PFSK-1 (cell line): ENCODE results near the gene EHD2.

Source experiments
- POLR2AphosphoS5 ChIP-seq: IDR thresholded peaks from 2 replicates; pipeline ENCODE4 v1.6.1; 2012; ENCODE audit warnings: low read depth, mild to moderate bottlenecking, control low read depth, low read length, moderate library complexity
- SIN3A ChIP-seq: IDR thresholded peaks from 2 replicates; pipeline ENCODE4 v1.6.1; 2012; ENCODE audit warnings: mild to moderate bottlenecking, low read length, moderate library complexity, borderline replicate concordance; ENCODE audit not compliant: insufficient read depth
- TF ChIP-seq, protein P1 (sequence below), 2 experiments: IDR thresholded peaks; 2 replicates each; pipeline versions ENCODE4 v1.6.1 to v1.8.0; 2011 to 2012; ENCODE audit warnings: low read depth in 2 of 2, low read length in 2 of 2, control low read depth in 1 of 2, inconsistent platforms in 1 of 2, mild to moderate bottlenecking in 1 of 2, moderate library complexity in 1 of 2; ENCODE audit not compliant: insufficient read depth in 1 of 2

DNA sequence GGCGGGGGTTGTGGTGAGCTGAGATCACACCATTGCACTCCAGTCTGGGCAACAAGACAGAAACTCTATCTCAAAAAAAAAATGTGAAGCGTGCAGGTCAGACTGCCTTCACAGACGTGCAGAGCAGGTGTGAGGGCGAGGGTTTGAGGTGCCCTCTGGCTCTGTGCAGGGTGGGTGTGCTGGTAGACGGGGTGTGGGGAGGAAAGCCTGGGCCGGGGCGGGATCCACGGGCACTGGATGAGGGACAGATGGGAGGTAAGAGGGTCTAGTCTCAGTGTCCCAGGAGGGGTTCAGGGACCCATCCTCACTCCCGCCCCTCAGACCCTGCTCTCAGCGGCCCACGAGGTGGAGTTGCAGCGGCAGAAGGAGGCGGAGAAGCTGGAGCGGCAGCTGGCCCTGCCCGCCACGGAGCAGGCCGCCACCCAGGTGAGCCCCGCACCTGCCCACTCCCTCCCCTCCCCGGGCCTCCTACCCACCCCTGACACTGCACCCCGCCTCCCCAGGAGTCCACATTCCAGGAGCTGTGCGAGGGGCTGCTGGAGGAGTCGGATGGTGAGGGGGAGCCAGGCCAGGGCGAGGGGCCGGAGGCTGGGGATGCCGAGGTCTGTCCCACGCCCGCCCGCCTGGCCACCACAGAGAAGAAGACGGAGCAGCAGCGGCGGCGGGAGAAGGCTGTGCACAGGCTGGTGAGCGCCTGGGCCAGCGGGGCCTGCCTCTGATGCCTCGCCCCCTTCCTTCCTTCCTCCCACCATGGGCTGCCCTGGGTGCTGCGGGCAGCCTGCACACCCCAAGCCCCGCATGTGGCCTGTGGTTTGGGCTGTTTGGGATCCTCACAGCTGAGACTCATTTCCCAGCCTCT, 41.2 kb downstream of the EHD2 start:
- TF ChIP-seq, protein P1, sequence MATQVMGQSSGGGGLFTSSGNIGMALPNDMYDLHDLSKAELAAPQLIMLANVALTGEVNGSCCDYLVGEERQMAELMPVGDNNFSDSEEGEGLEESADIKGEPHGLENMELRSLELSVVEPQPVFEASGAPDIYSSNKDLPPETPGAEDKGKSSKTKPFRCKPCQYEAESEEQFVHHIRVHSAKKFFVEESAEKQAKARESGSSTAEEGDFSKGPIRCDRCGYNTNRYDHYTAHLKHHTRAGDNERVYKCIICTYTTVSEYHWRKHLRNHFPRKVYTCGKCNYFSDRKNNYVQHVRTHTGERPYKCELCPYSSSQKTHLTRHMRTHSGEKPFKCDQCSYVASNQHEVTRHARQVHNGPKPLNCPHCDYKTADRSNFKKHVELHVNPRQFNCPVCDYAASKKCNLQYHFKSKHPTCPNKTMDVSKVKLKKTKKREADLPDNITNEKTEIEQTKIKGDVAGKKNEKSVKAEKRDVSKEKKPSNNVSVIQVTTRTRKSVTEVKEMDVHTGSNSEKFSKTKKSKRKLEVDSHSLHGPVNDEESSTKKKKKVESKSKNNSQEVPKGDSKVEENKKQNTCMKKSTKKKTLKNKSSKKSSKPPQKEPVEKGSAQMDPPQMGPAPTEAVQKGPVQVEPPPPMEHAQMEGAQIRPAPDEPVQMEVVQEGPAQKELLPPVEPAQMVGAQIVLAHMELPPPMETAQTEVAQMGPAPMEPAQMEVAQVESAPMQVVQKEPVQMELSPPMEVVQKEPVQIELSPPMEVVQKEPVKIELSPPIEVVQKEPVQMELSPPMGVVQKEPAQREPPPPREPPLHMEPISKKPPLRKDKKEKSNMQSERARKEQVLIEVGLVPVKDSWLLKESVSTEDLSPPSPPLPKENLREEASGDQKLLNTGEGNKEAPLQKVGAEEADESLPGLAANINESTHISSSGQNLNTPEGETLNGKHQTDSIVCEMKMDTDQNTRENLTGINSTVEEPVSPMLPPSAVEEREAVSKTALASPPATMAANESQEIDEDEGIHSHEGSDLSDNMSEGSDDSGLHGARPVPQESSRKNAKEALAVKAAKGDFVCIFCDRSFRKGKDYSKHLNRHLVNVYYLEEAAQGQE (IDR thresholded peaks at IDR 0.05; ENCODE audit: insufficient read depth in 1 of 2, low read depth in 2 of 2, low read length in 2 of 2): no peak
- TF ChIP-seq SIN3A (no peak), POLR2AphosphoS5 (no peak)
